OCI-M2 (cell line): ENCODE results near the gene PDCD1LG2.
"Not testable (repeated sequence)": the region's sequence is repeated elsewhere in the genome, so short reads cannot be mapped to it uniquely, and the experiment has no call there.

ENCODE experiments used
- DNase-seq: peaks from one replicate; lab custom pipeline; 2025; ENCODE audit not compliant: unreplicated experiment; lab: John Stamatoyannopoulos, UW

Gene PDCD1LG2

DNA sequence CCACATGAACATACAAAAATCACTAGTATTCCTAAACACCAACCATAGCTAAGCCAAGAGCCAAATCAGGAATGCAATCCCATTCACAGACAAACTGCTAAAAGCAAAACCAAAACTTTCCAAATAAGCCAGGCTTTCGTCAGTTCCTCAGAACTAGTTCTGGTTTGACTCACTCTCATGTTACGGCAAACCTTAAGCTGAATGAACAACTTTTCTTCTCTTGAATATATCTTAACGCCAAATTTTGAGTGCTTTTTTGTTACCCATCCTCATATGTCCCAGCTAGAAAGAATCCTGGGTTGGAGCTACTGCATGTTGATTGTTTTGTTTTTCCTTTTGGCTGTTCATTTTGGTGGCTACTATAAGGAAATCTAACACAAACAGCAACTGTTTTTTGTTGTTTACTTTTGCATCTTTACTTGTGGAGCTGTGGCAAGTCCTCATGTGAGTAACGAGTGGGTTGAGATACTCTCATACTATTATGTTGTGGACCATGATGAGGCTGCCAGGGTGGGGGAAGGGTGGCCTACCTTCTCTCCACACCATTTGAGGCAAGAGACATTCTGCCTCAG lies at the start of gene PDCD1LG2:
TSS of gene PDCD1LG2 (plus strand) at position 172 of the 572 bp plus-strand sequence. CDS start 12,016 bp downstream, outside the sequence.
- no peak for DNase-seq

DNA sequence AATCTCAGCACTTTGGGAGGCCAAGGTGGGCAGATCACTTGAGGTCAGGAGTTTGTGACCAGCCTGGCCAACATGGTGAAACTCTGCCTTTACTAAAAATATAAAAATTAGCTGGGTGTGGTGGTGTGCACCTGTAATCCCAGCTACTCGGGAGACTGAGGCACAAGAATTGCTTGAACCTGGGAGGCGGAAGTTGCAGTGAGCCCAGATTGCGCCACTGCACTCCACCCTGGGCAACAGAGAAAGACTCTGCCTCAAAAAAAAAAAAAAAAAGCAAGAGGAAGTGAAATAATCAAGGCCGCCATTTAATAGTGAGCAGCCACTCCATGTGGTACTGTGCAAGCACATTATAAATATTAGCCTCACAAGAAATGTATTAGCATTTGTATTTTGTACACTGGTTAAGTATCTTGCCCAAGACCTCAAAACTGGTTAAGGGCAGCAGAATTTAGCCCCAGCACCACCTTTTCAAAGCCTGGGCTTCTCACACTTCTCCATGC lies 45.5 kb upstream of the PDCD1LG2 start:
- DNase-seq, result not testable (repeated sequence)

DNA sequence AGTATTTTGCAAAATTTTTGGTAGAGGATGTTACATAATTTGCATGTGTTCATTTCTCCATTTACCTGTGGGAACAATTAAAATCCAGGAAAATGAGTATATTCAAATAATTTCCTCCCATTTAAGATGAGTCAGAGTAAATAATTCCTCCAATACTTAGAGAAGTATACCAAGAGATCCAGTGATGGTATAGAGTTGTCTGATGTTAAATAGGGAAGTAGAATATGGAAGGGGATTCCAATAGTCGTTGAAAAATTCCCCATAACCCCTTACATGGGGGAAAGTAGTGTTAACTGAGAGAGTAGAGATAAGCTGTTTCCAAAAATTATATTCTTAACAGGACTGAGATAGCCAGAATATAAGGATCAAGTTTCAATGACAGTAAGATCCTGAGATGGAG lies 44.3 kb upstream of the PDCD1LG2 start:
- DNase-seq, result no peak

DNA sequence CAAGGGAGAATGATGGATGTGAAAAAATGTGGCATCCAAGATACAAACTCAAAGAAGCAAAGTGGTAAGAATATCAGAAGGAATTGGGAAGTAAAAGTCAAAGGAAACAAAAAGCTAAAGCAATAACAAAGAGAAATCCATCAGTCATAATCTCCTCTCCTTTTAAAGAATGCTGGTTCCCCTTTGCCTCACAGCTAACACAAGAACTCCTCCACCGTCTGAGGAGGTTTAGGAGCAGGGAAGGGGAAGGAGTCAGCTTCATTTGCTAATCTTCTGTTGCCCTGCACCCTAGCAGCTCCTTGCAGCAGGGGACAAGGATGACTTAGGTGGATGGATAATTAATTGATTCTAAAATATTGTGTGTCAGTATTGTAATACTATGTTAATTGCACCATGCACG lies 43.6 kb upstream of the PDCD1LG2 start:
- no peak for DNase-seq

- no peak for DNase-seq
Observed at GRCh38 chr9:5468850-5469249, 41.5 kb upstream of the PDCD1LG2 start.

GRCh38 chr9:5470122-5470521 lies 40.2 kb upstream of the PDCD1LG2 start:
- no peak for DNase-seq

GRCh38 chr9:5470816-5471215 lies 39.5 kb upstream of the PDCD1LG2 start:
- no peak for DNase-seq

DNA sequence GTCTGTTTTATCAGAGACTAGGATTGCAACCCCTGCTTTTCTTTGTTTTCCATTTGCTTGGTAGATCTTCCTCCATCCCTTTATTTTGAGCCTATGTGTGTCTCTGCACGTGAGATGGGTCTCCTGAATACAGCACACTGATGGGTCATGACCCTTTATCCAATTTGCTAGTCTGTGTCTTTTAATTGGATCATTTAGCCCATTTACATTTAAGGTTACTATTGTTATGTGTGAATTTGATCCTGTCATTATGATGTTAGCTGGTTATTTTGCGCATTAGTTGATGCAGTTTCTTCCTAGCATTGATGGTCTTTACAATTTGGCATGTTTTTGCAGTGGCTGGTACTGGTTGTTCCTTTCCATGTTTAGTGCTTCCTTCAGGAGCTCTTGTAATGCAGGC lies 34.7 kb upstream of the PDCD1LG2 start:
- DNase-seq, result not testable (repeated sequence)

GRCh38 chr9:5478206-5478605 lies 32.1 kb upstream of the PDCD1LG2 start:
- no peak for DNase-seq

GRCh38 chr9:5479994-5480694 lies 30.2 kb upstream of the PDCD1LG2 start:
- no peak for DNase-seq

GRCh38 chr9:5480919-5481318 lies 29.4 kb upstream of the PDCD1LG2 start:
- no peak for DNase-seq

DNA sequence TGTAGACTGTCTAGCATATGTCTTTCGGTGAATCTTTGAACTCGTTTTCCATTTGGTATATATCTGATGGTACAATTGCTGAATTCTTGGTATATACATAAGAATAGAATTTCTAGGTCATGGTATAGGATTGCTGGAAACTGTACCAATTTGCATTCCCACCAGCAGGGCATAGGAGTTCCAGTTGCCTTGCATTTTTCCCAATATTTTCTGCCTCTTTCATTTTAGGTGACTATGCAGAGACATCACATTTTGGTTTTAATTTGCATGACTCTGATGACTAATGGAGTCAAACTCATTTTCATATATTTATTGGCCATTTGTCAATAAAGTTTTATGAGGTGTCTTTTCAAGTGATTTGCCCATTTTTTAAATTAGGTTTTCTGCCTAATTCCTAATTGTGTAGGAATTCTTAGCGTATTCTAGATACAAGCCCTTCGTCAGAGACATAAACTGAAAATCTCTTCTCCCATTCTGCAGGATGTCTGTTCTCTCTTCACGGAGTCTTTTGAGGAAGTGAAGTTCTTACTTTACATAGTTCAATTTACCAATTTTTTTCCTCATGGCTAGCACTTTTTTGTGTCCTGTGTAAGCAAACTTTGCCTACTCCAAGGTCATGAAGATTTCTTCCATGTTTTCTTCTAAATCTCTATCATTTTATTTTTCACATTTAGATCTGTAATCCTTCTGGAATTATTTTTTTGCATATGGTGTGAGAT lies 28.9 kb upstream of the PDCD1LG2 start:
- DNase-seq, result no peak

- no peak for DNase-seq
Observed at GRCh38 chr9:5482194-5482593, 28.1 kb upstream of the PDCD1LG2 start.

DNA sequence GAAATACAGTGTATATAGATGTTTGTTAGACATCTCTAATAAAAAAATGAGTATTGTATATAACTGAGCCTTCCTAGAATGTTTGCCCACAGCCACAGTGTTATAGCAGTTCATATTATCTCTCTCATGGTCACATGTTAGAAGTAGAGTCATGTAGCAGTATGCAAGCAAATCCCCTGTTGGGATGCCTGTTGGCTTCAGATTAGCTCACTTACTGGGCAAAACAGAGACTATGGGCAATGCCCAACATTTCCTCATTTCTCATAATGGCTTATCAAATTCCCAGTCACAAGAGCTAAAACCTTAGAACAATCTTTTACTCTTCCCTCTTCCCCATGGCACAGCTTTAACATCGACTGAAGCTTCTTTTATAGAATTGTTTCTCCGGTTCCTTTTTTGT lies 27.0 kb upstream of the PDCD1LG2 start:
- no peak for DNase-seq

DNA sequence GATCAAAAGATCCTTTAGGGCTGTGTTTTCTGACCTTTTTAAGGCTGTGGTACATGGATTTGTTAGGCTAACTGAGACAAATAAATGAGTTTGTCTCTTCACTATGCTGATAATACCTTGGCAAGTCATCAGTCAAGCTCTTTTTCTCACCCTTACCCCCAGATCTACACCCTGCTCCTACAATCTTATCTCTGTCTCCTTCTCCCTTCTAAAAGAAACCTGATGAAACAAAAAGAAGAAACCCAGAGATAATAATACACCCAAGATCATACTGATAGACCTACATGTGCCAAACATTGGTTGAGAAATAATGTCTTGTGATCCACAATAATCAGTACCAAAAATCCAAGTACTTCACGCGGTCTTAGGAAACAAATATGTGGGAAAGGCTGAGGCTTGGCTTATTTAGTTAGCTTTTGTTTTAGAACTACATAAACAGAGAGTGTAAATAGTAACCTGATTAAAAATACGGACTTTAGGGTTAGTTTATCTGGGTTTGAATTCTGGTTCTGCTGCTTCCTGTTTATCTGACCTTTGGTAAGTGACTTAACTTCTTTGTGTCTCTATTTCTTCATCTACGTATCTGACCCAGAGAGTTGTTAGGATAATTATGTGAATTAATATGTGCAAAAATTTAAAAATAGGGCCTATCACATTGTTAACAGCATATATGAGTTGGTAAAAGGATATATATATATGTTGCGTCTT lies 24.8 kb upstream of the PDCD1LG2 start:
- DNase-seq, result no peak

GRCh38 chr9:5486988-5487387 lies 23.3 kb upstream of the PDCD1LG2 start:
- DNase-seq, result no peak

GRCh38 chr9:5488221-5489008 lies 21.9 kb upstream of the PDCD1LG2 start:
- no peak for DNase-seq

- DNase-seq, result no peak
Observed at GRCh38 chr9:5489630-5490490, 20.5 kb upstream of the PDCD1LG2 start.

DNA sequence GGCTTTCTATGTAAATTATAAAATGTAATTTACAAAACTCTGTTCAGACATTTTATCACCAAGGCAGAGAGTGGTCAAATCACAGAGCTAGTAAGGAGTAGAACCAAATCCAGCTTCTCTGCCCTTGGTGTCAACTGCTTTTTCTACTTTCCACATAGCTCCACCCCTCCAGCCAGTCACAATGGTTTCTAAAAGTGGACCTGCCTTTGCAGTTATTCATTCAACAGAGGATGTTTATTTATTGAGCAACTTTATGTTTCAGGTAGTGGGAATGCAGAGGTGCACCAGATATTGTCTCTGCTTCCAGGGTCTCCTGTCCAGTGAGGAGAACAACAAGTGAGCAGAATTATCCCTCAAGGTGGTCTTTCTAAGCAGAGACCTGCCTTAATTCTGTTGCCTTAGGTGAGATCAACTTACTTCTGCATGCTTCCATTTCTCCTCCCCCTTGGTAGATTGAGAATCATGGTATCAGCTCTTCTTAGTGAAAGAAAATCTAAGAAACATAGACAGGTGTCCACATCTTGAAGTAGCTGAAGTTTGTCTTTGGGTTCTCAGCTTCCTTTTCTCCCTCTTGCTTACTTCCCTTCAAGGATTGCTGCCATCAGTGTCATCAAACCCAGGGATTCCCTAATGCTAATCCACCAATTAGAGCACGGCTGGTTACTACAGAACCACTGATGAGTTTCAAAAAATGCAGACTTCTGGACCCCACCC lies 17.2 kb upstream of the PDCD1LG2 start:
- DNase-seq, result no peak
